HepG2 (cell line): Measurements from ENCODE around the gene SP7. TPM values are rescaled to one million over a fixed set of nuclear protein-coding genes. Genes with fewer than 3 reads are reported as not detected.

Experiments used
- ASH2L ChIP-seq: fragments of 300-600, 200-600 bp; sonication (generic); IDR thresholded peaks from 2 replicates; pipeline ENCODE4 v1.7.0; 2017; ENCODE audit warnings: low read depth, mild to moderate bottlenecking, moderate library complexity, mixed read lengths, low read length; ENCODE audit not compliant: insufficient read length
- CBX2 ChIP-seq, 2 experiments: fragments of 200-600 bp in 1 of 2; sonication (generic); formaldehyde crosslinking in 1 of 2; IDR thresholded peaks; 2 replicates each; pipeline versions ENCODE4 v1.7.0 to v1.8.1; 2018 to 2022; ENCODE audit warnings: low read depth in 2 of 2, low read length in 1 of 2, mild to moderate bottlenecking in 1 of 2, missing genetic modification reagents in 1 of 2
- GTF3A ChIP-seq: sonication (generic); formaldehyde crosslinking; conservative IDR thresholded peaks from 2 replicates; pipeline ENCODE4 v1.4.0; 2020; ENCODE audit warnings: mild to moderate bottlenecking, missing genetic modification reagents
- GZF1 ChIP-seq: sonication (generic); formaldehyde crosslinking; IDR thresholded peaks from 2 replicates; pipeline ENCODE4 v1.5.1; 2020; ENCODE audit warnings: mild to moderate bottlenecking, missing genetic modification reagents
- HBP1 ChIP-seq: IDR thresholded peaks from 2 replicates; pipeline ENCODE4 v1.6.1; 2016; ENCODE audit warnings: low read depth, control low read depth
- HDAC6 ChIP-seq: fragments of 200-600 bp; sonication (generic); IDR thresholded peaks from 2 replicates; pipeline ENCODE4 v1.7.0; 2017; ENCODE audit warnings: mild to moderate bottlenecking, antibody characterized with exemption, low read length, low read depth
- HNRNPL ChIP-seq: fragments of 200-400 bp; formaldehyde crosslinking; IDR thresholded peaks from 2 replicates; pipeline ENCODE4 v1.6.1; 2017; ENCODE audit warnings: mild to moderate bottlenecking, low read depth, low read length
- KDM6A ChIP-seq: IDR thresholded peaks from 2 replicates; pipeline ENCODE4 v1.6.1; 2016; ENCODE audit warnings: low read depth
- NFE2L1 ChIP-seq: sonication (generic); formaldehyde crosslinking; IDR thresholded peaks from 2 replicates; pipeline ENCODE4 v1.4.0; 2020; ENCODE audit warnings: missing genetic modification reagents, mild to moderate bottlenecking, borderline replicate concordance
- NR2F1 ChIP-seq, 2 experiments: fragments of 450-650 bp in 1 of 2; formaldehyde crosslinking in 1 of 2; IDR thresholded peaks; 2 replicates each; pipeline versions ENCODE4 v1.5.0 to v1.6.1; 2016 to 2020; ENCODE audit warnings: mild to moderate bottlenecking in 1 of 2, missing compliant biosample characterization in 1 of 2, missing genetic modification reagents in 1 of 2, moderate library complexity in 1 of 2
- RBM22 ChIP-seq: fragments of 200-400 bp; formaldehyde crosslinking; optimal IDR thresholded peaks from 2 replicates; pipeline ENCODE3; 2017; ENCODE audit warnings: mild to moderate bottlenecking, low read length, moderate library complexity
- RCOR2 ChIP-seq: IDR thresholded peaks from 2 replicates; pipeline ENCODE4 v1.6.1; 2016; ENCODE audit warnings: missing biosample characterization, missing genetic modification reagents
- SALL2 ChIP-seq: sonication (generic); formaldehyde crosslinking; IDR thresholded peaks from 2 replicates; pipeline ENCODE4 v1.8.1; 2023; ENCODE audit warnings: mild to moderate bottlenecking, missing genetic modification reagents, inconsistent platforms
- SOX13 ChIP-seq, 3 experiments: fragments of 450-650 bp in 1 of 3; sonication (generic) in 1 of 3; formaldehyde crosslinking in 1 of 3; IDR thresholded peaks in 2 of 3; conservative IDR thresholded peaks in 1 of 3; 2 replicates each; pipeline versions ENCODE4 v1.5.0 to v1.6.1; 2016 to 2020; ENCODE audit warnings: antibody characterized with exemption in 1 of 3, mild to moderate bottlenecking in 1 of 3, missing compliant biosample characterization in 1 of 3, missing genetic modification reagents in 1 of 3, moderate library complexity in 1 of 3
- SP5 ChIP-seq: IDR thresholded peaks from 2 replicates; pipeline ENCODE4 v1.6.1; 2016; ENCODE audit warnings: low read depth, borderline replicate concordance
- YEATS4 ChIP-seq: sonication (generic); formaldehyde crosslinking; IDR thresholded peaks from 2 replicates; pipeline ENCODE4 v1.4.0; 2020; ENCODE audit warnings: missing genetic modification reagents, borderline replicate concordance
- ZBTB4 ChIP-seq: sonication (generic); formaldehyde crosslinking; IDR thresholded peaks from 2 replicates; pipeline ENCODE4 v1.4.0; 2020; ENCODE audit warnings: missing genetic modification reagents, mild to moderate bottlenecking, borderline replicate concordance
- ZNF101 ChIP-seq: sonication (generic); formaldehyde crosslinking; IDR thresholded peaks from 2 replicates; pipeline ENCODE4 v1.4.0; 2020; ENCODE audit warnings: mild to moderate bottlenecking, low read depth, missing genetic modification reagents, borderline replicate concordance
- ZNF3 ChIP-seq: IDR thresholded peaks from 2 replicates; pipeline ENCODE4 v1.7.0; 2017; ENCODE audit warnings: inconsistent platforms
- ZUFSP ChIP-seq: sonication (generic); formaldehyde crosslinking; IDR thresholded peaks from 2 replicates; pipeline ENCODE4 v1.9.0; 2021; ENCODE audit warnings: missing genetic modification reagents, mild to moderate bottlenecking, borderline replicate concordance
- polyA plus RNA-seq, 8 experiments: library from polyadenylated mRNA; depleted of rRNA in 3 of 8; stranded (reverse) in 7 of 8; unstranded in 1 of 8; fragments of >200 nt; fragmentation: Illumina TruSeq in 4 of 8; extraction: Trizol in 4 of 8; gene quantifications; 2 replicates each; pipeline versions ENCODE4 v1.2.1 to v1.2.3, GENCODE V29; 2011 to 2016; ENCODE audit warnings: low read depth in 4 of 8, missing spikeins in 1 of 8, mixed read lengths in 1 of 8; ENCODE audit not compliant: insufficient read depth in 1 of 8
- total RNA-seq, 5 experiments: library from RNA; depleted of rRNA; stranded (reverse); fragments of >200 nt; fragmentation: Illumina TruSeq; extraction: Trizol; gene quantifications; 2 replicates each; pipeline ENCODE4 v1.2.3, GENCODE V29; 2016; ENCODE audit warnings: low read depth in 1 of 5

SP7 gene
- total and polyA plus RNA-seq, 2 of the 13 experiments (the other 11 are each of a cell fraction or from before 2014, with no cell fraction given), result not detected

- no peak for TF ChIP-seq CBX2 (IDR thresholded peaks at IDR 0.05; ENCODE audit: low read depth, low read length)
- no peak for TF ChIP-seq CBX2 (CRISPR knock-in tag; IDR thresholded peaks at IDR 0.05; ENCODE audit: low read depth)
- no peak for TF ChIP-seq YEATS4 (CRISPR knock-in tag)
- 0 out of 2 replicates have a peak, but pooled peaks have one; percentile 17 for TF ChIP-seq SP5 (CRISPR knock-in tag)
- TF ChIP-seq NFE2L1 (CRISPR knock-in tag), result no peak
- TF ChIP-seq GZF1 (CRISPR knock-in tag), result no peak
- no peak for TF ChIP-seq HDAC6
- no peak for TF ChIP-seq RBM22
- TF ChIP-seq GTF3A (CRISPR knock-in tag), result no peak
- no peak for TF ChIP-seq HNRNPL
- no peak for TF ChIP-seq KDM6A (CRISPR knock-in tag)
- no peak for TF ChIP-seq NR2F1 (CRISPR knock-in tag; IDR thresholded peaks at IDR 0.05)
- no peak for TF ChIP-seq ZUFSP (CRISPR knock-in tag)
- 0 out of 2 replicates have a peak, but pooled peaks have one; percentile 32 for TF ChIP-seq ZBTB4 (CRISPR knock-in tag)
- no peak for TF ChIP-seq RCOR2 (CRISPR knock-in tag)
- no peak for TF ChIP-seq ZNF101 (CRISPR knock-in tag)
- TF ChIP-seq ZNF3, result 0 out of 2 replicates have a peak, but pooled peaks have one; percentile 41
- 0 out of 2 replicates have a peak, but pooled peaks have one; percentile 32 for TF ChIP-seq SALL2
- no peak for TF ChIP-seq SOX13 (IDR thresholded peaks at IDR 0.05)
- no peak for TF ChIP-seq SOX13 (CRISPR knock-in tag; conservative IDR thresholded peaks at IDR 0.05 in 1 of 2, IDR thresholded peaks at IDR 0.05 in 1 of 2)
- TF ChIP-seq ASH2L, result peak; percentile 67
- no peak for TF ChIP-seq HBP1 (CRISPR knock-in tag)
Measured at GRCh38 chr12:53324113-53324778, 11.9 kb downstream of the SP7 start (continued).
